ENCODE measurements around the gene TSPAN11.
"Not testable (repeated sequence)": the region's sequence is repeated elsewhere in the genome, so short reads cannot be mapped to it uniquely, and the experiment has no call there.

The TSPAN11 gene

GRCh38 chr12:30884799-30885198, 41.7 kb upstream of the TSPAN11 start:
- TF ChIP-seq CTCF (IDR thresholded peaks at IDR 0.05; ENCODE audit: borderline replicate concordance, insufficient read depth, low read depth, low read length), result no peak
- H3K4me3 ChIP-seq (ENCODE audit: low read depth, low read length), result no peak overlapping the region

- no peak overlapping the region for H3K4me3 ChIP-seq (ENCODE audit: low read depth, low read length)
- no peak for TF ChIP-seq CTCF (IDR thresholded peaks at IDR 0.05; ENCODE audit: borderline replicate concordance, insufficient read depth, low read depth, low read length)
Observed at GRCh38 chr12:30885321-30885720, 41.2 kb upstream of the TSPAN11 start.

GRCh38 chr12:30887226-30887625, 39.3 kb upstream of the TSPAN11 start:
- no peak for TF ChIP-seq CTCF (IDR thresholded peaks at IDR 0.05; ENCODE audit: borderline replicate concordance, insufficient read depth, low read depth, low read length)
- H3K4me3 ChIP-seq (ENCODE audit: low read depth, low read length), result no peak overlapping the region

GRCh38 chr12:30888241-30888640, 38.3 kb upstream of the TSPAN11 start:
- TF ChIP-seq CTCF (IDR thresholded peaks at IDR 0.05; ENCODE audit: borderline replicate concordance, insufficient read depth, low read depth, low read length), result no peak
- no peak overlapping the region for H3K4me3 ChIP-seq (ENCODE audit: low read depth, low read length)

GRCh38 chr12:30894531-30894930, 32.0 kb upstream of the TSPAN11 start:
- not testable (repeated sequence) for H3K4me3 ChIP-seq (ENCODE audit: low read depth, low read length)

GRCh38 chr12:30896461-30896860, 30.1 kb upstream of the TSPAN11 start:
- no peak overlapping the region for H3K4me3 ChIP-seq (ENCODE audit: low read depth, low read length)
- no peak for TF ChIP-seq CTCF (IDR thresholded peaks at IDR 0.05; ENCODE audit: borderline replicate concordance, insufficient read depth, low read depth, low read length)

GRCh38 chr12:30898846-30899245, 27.7 kb upstream of the TSPAN11 start:
- H3K4me3 ChIP-seq (ENCODE audit: low read depth, low read length), result no peak overlapping the region
- TF ChIP-seq CTCF (IDR thresholded peaks at IDR 0.05; ENCODE audit: borderline replicate concordance, insufficient read depth, low read depth, low read length), result no peak

GRCh38 chr12:30900351-30900750, 26.2 kb upstream of the TSPAN11 start:
- no peak overlapping the region for H3K4me3 ChIP-seq (ENCODE audit: low read depth, low read length)
- no peak for TF ChIP-seq CTCF (IDR thresholded peaks at IDR 0.05; ENCODE audit: borderline replicate concordance, insufficient read depth, low read depth, low read length)
